ENCODE results near the gene RPL5.

GRCh38 chr1:92854101-92854785 lies 22.4 kb downstream of the RPL5 start:
- TF ChIP-seq CREB1 (CRISPR knock-in tag; IDR thresholded peaks at IDR 0.05) (no peak), CTCF (IDR thresholded peaks at IDR 0.05) (no peak), NFATC4 (CRISPR knock-in tag; IDR thresholded peaks at IDR 0.05) (no peak), GABPB1 (CRISPR knock-in tag; IDR thresholded peaks at IDR 0.05) (no peak)
- TF ChIP-seq, protein P1, sequence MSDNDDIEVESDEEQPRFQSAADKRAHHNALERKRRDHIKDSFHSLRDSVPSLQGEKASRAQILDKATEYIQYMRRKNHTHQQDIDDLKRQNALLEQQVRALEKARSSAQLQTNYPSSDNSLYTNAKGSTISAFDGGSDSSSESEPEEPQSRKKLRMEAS (CRISPR knock-in tag; IDR thresholded peaks at IDR 0.05) = no peak

All from WTC11 (cell line).